ENCODE measurements around the gene AVEN.

DNA sequence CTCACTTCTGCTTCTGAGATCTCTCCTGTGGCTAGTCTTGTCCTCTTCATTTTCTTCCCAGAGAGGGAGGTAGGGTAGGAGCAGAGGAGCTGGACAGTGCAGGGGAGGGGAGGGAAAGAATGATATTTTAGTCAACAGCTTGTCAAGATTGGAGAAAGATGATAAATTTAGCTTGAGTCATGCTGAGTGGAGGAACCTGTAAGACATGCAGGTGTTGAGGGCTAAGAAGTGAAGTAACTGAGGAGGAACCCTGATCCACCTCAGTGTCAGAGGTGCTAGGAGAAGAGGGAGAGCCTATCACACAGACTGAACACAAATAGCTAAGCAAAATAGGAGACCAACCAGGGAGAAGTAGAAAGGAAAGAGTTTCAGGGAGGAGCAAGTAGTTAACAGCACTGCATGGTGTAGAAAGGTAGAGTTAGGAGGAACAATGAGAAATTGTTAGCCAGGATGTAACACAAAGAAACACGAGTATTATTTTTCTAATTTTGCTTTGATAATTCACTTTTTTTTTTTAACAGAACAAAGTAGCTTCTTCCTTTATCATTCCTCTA lies 178.9 kb downstream of the AVEN start:
- TF ChIP-seq, protein P1, sequence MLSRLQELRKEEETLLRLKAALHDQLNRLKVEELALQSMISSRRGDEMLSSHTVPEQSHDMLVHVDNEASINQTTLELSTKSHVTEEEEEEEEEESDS (CRISPR knock-in tag; IDR thresholded peaks at IDR 0.05; ENCODE audit: borderline replicate concordance) = no peak
- TF ChIP-seq, protein P2, sequence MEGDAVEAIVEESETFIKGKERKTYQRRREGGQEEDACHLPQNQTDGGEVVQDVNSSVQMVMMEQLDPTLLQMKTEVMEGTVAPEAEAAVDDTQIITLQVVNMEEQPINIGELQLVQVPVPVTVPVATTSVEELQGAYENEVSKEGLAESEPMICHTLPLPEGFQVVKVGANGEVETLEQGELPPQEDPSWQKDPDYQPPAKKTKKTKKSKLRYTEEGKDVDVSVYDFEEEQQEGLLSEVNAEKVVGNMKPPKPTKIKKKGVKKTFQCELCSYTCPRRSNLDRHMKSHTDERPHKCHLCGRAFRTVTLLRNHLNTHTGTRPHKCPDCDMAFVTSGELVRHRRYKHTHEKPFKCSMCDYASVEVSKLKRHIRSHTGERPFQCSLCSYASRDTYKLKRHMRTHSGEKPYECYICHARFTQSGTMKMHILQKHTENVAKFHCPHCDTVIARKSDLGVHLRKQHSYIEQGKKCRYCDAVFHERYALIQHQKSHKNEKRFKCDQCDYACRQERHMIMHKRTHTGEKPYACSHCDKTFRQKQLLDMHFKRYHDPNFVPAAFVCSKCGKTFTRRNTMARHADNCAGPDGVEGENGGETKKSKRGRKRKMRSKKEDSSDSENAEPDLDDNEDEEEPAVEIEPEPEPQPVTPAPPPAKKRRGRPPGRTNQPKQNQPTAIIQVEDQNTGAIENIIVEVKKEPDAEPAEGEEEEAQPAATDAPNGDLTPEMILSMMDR (CRISPR knock-in tag; IDR thresholded peaks at IDR 0.05) = no peak
- TF ChIP-seq, protein P3, sequence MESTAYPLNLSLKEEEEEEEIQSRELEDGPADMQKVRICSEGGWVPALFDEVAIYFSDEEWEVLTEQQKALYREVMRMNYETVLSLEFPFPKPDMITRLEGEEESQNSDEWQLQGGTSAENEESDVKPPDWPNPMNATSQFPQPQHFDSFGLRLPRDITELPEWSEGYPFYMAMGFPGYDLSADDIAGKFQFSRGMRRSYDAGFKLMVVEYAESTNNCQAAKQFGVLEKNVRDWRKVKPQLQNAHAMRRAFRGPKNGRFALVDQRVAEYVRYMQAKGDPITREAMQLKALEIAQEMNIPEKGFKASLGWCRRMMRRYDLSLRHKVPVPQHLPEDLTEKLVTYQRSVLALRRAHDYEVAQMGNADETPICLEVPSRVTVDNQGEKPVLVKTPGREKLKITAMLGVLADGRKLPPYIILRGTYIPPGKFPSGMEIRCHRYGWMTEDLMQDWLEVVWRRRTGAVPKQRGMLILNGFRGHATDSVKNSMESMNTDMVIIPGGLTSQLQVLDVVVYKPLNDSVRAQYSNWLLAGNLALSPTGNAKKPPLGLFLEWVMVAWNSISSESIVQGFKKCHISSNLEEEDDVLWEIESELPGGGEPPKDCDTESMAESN (CRISPR knock-in tag; conservative IDR thresholded peaks at IDR 0.05) = no peak
- no peak for TF ChIP-seq CCDC6 (CRISPR knock-in tag; IDR thresholded peaks at IDR 0.05)
- TF ChIP-seq EZH2 (conservative IDR thresholded peaks at IDR 0.05; ENCODE audit: low read depth, low read length) = no peak
- TF ChIP-seq SRF (IDR thresholded peaks at IDR 0.05; ENCODE audit: low read depth, low read length) = no peak

Measured in HepG2 (cell line).